Measurements from ENCODE around the gene RAB27B. TPM values are rescaled to one million over a fixed set of nuclear protein-coding genes. Genes with fewer than 3 reads are reported as not detected.

Gene RAB27B
- total and polyA plus RNA-seq, 2 of the 8 experiments (the other 6 are each of a cell fraction or from before 2014, with no cell fraction given): 0.05 to 0.60 TPM

DNA sequence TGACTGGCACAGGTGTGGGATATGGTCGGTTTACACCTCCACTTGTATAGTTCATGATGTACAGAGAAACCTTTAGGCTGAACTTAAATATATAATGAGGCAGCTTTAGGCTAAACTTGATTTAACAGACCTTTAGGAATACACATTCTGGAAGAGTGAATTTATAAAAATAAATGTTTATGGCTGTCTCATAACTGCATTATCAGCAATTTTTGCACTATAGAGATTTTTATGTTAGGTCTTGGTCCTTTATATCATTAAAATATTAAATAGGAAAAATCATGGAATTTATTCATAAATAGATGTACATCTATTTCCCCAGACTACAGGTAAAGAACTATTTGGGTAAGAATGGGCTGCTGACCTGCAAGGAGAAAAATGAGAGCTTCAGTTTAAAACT is 19.8 kb downstream of the RAB27B start:
- no peak overlapping the region for H2BK5ac ChIP-seq (ENCODE audit: low read depth, low read length)
- 75% methylated on average over 1 of the region's 1 CpG; no CpG with 5 or more reads in 1 of the 2 experiments for WGBS, 2 experiments (ENCODE audit: extremely low coverage in 1 of 2, insufficient coverage in 1 of 2, insufficient read length in 1 of 2, insufficient replicate concordance in 2 of 2, low coverage in 1 of 2, low lambda C conversion rate in 2 of 2, missing lambda C conversion rate in 1 of 2)
- TF ChIP-seq POU5F1 (IDR thresholded peaks at IDR 0.05; ENCODE audit: low read depth, low read length) (no peak), SRF (IDR thresholded peaks at IDR 0.05; ENCODE audit: low read depth, low read length) (no peak), MAFK (IDR thresholded peaks at IDR 0.05; ENCODE audit: low read depth, low read length) (peak; percentile 45; the same call in 1 of the 2 replicates), GABPA (IDR thresholded peaks at IDR 0.05; ENCODE audit: borderline replicate concordance, insufficient read depth, low read length) (no peak), NRF1 (IDR thresholded peaks at IDR 0.05; ENCODE audit: low read depth, low read length) (no peak), JUN (IDR thresholded peaks at IDR 0.05; ENCODE audit: low read depth, low read length) (no peak)
- no peak overlapping the region for H4K91ac ChIP-seq (replicated peaks; ENCODE audit: insufficient read length, low read length)
- H3K56ac ChIP-seq (replicated peaks; ENCODE audit: insufficient read length, low read depth, low read length): no peak overlapping the region
- H2BK20ac ChIP-seq (ENCODE audit: low read length): no peak overlapping the region
- no peaks in the 10 kb centered on the region for H3K36me3 ChIP-seq (ENCODE audit: control insufficient read depth in 2 of 4, insufficient read depth in 4 of 4, low read length in 3 of 4)
- H3K9me3 ChIP-seq (ENCODE audit: insufficient read depth in 2 of 2, low read depth in 1 of 2, low read length in 1 of 2): no peaks in the 10 kb centered on the region
- no peak overlapping the region for H3K18ac ChIP-seq (ENCODE audit: extremely low read depth, low read length)
- no peak overlapping the region for H3K4ac ChIP-seq (replicated peaks; ENCODE audit: insufficient read length, low read depth, low read length)
- no peak overlapping the region for H3K4me3 ChIP-seq (ENCODE audit: extremely low read depth in 1 of 4, insufficient read depth in 2 of 4, low read depth in 3 of 4, low read length in 4 of 4)
- H4K5ac ChIP-seq (ENCODE audit: insufficient read length, low read depth, low read length): no peak overlapping the region
- DNase-seq (ENCODE audit: low read depth in 1 of 2, low spot score in 2 of 2) (no peak), FAIRE-seq (no peak)
- no peaks in the 10 kb centered on the region for H4K20me1 ChIP-seq (replicated peaks in 1 of 2; ENCODE audit: control insufficient read depth in 1 of 2, insufficient read depth in 2 of 2, low read length in 2 of 2)
- no peak overlapping the region for H3K4me2 ChIP-seq (ENCODE audit: insufficient read depth in 1 of 2, low read depth in 2 of 2, low read length in 2 of 2)
- H3K14ac ChIP-seq (ENCODE audit: insufficient read length): no peak overlapping the region
- no peak overlapping the region for H2BK15ac ChIP-seq (ENCODE audit: low read length)
- CTCF ChIA-PET (ENCODE audit: partially characterized antibody): interaction anchor here (0.9 to 2.2 kb wide), 3 partner anchors 9 to 23 kb away, joined by 3 to 5 read pairs (median 3); partner anchors contain the start of gene RAB27B
- H2AK5ac ChIP-seq (ENCODE audit: low read depth, low read length): no peak overlapping the region
- H3K23me2 ChIP-seq (ENCODE audit: low read depth, low read length): no peaks in the 10 kb centered on the region
- H2BK12ac ChIP-seq (ENCODE audit: low read depth, low read length): no peak overlapping the region
- H4K8ac ChIP-seq (ENCODE audit: extremely low read depth, insufficient read depth, low read length): no peak overlapping the region
- no peak overlapping the region for H3K23ac ChIP-seq (ENCODE audit: insufficient read length)
- H3K27ac ChIP-seq (ENCODE audit: low read depth, low read length): no peak overlapping the region
- H3K27me3 ChIP-seq (replicated peaks in 1 of 4; ENCODE audit: control insufficient read depth in 3 of 4, extremely low read depth in 1 of 4, insufficient read depth in 3 of 4, low read length in 3 of 4): no peaks in the 10 kb centered on the region
- POLR2A ChIA-PET (ENCODE audit: partially characterized antibody): no interaction called here
- no peak overlapping the region for H2AFZ ChIP-seq (ENCODE audit: low read length)
- peaks cover 0 to 3% (median 0%) of the 10 kb centered on the region in 4 experiments; a peak in 1 of 7 replicates for H3K4me1 ChIP-seq (replicated peaks in 1 of 4; ENCODE audit: control insufficient read depth in 3 of 4, insufficient read depth in 4 of 4, low read length in 3 of 4)
- no peak overlapping the region for H3K9ac ChIP-seq (replicated peaks in 1 of 4; ENCODE audit: extremely low read depth in 1 of 4, low read depth in 3 of 4, low read length in 3 of 4)
- no peaks in the 10 kb centered on the region for H3K79me2 ChIP-seq (ENCODE audit: control insufficient read depth in 1 of 2, insufficient read depth in 2 of 2, low read length in 2 of 2)
- H2BK120ac ChIP-seq (replicated peaks; ENCODE audit: low read depth, low read length): no peak overlapping the region
- H3K79me1 ChIP-seq (ENCODE audit: low read depth, low read length): no peaks in the 10 kb centered on the region
